GM21515 (cell line): ENCODE results near the gene RBMS3.
"Not testable (repeated sequence)": the region's sequence is repeated elsewhere in the genome, so short reads cannot be mapped to it uniquely, and the experiment has no call there.

ENCODE experiments used
- ATAC-seq: cut with Tn5 transposase; IDR thresholded peaks from one replicate; pipeline ENCODE4 v1.9.1; 2021; ENCODE audit not compliant: unreplicated experiment

The RBMS3 gene

GRCh38 chr3:29976871-29977270 is 696.0 kb downstream of the RBMS3 start:
- ATAC-seq = no peak

GRCh38 chr3:29977360-29977759 is 696.5 kb downstream of the RBMS3 start:
- ATAC-seq = no peak

GRCh38 chr3:29978036-29978435 is 697.2 kb downstream of the RBMS3 start:
- no peak for ATAC-seq

- ATAC-seq = no peak
Measured at GRCh38 chr3:29991198-29991597, 710.3 kb downstream of the RBMS3 start.

GRCh38 chr3:30002797-30003196 is 721.9 kb downstream of the RBMS3 start:
- no peak for ATAC-seq

GRCh38 chr3:30003741-30004140 is 722.9 kb downstream of the RBMS3 start:
- no peak for ATAC-seq

- no peak for ATAC-seq
Measured at GRCh38 chr3:30004481-30004880, 723.6 kb downstream of the RBMS3 start.

- no peak for ATAC-seq
Measured at GRCh38 chr3:30006111-30006510, 725.2 kb downstream of the RBMS3 start.

GRCh38 chr3:30007668-30008067 is 726.8 kb downstream of the RBMS3 start:
- ATAC-seq = no peak

- ATAC-seq = no peak
Measured at GRCh38 chr3:30011237-30011803, 730.4 kb downstream of the RBMS3 start.

GRCh38 chr3:30012941-30013543 is 732.2 kb downstream of the RBMS3 start:
- no peak for ATAC-seq

GRCh38 chr3:30017901-30018300 is 737.0 kb downstream of the RBMS3 start:
- no peak for ATAC-seq

- no peak for ATAC-seq
Measured at GRCh38 chr3:30020380-30020779, 739.5 kb downstream of the RBMS3 start.

- ATAC-seq = no peak
Measured at GRCh38 chr3:30024466-30024865, 743.6 kb downstream of the RBMS3 start.

GRCh38 chr3:30026851-30027250 is 746.0 kb downstream of the RBMS3 start:
- no peak for ATAC-seq

- ATAC-seq = no peak
Measured at GRCh38 chr3:30034246-30034991, 753.5 kb downstream of the RBMS3 start.

- no peak for ATAC-seq
Measured at GRCh38 chr3:30035935-30036567, 755.2 kb downstream of the RBMS3 start.

GRCh38 chr3:30040126-30040525 is 759.3 kb downstream of the RBMS3 start:
- ATAC-seq = no peak

- ATAC-seq = not testable (repeated sequence)
Measured at GRCh38 chr3:30041481-30041880, 760.6 kb downstream of the RBMS3 start.

- no peak for ATAC-seq
Measured at GRCh38 chr3:30042274-30042859, 761.5 kb downstream of the RBMS3 start.

- ATAC-seq = no peak
Measured at GRCh38 chr3:30042916-30043555, 762.2 kb downstream of the RBMS3 start.
